Neural progenitor cell (in vitro differentiated cells): ENCODE data around the gene LPAR6. TPM values are rescaled to one million over a fixed set of nuclear protein-coding genes. Genes with fewer than 3 reads are reported as not detected.

ENCODE experiments used
- DNase-seq: peaks from one replicate; pipeline ENCODE4 v3.0.0-alpha.2; 2016; ENCODE audit warnings: low spot score
- H2AFZ ChIP-seq: fragments of 200-600 bp; sonication (generic); replicated peaks from 2 replicates; pipeline ENCODE4 v1.6.1; 2016; ENCODE audit warnings: antibody characterized with exemption
- H3F3A ChIP-seq: fragments of 200-600 bp; sonication (generic); 2 replicates; pipeline ENCODE4 v1.6.1; 2016; ENCODE audit warnings: antibody characterized with exemption, low read depth
- H3K27ac ChIP-seq: fragments of 200-600 bp; sonication (generic); 2 replicates; pipeline ENCODE4 v1.5.1; 2016; ENCODE audit warnings: mild to moderate bottlenecking
- H3K27me3 ChIP-seq: fragments of 200-600 bp; sonication (generic); 2 replicates; pipeline ENCODE4 v1.6.1; 2016; ENCODE audit warnings: mild to moderate bottlenecking, moderate library complexity
- H3K36me3 ChIP-seq: fragments of 200-600 bp; sonication (generic); 2 replicates; pipeline ENCODE4 v1.5.1; 2016
- H3K4me1 ChIP-seq: fragments of 200-600 bp; sonication (generic); 2 replicates; pipeline ENCODE4 v1.6.1; 2016; ENCODE audit warnings: mixed run types
- H3K4me2 ChIP-seq: fragments of 200-600 bp; sonication (generic); 2 replicates; pipeline ENCODE4 v1.6.1; 2016
- H3K4me3 ChIP-seq: fragments of 200-600 bp; sonication (generic); 2 replicates; pipeline ENCODE4 v1.5.1; 2016
- H3K79me2 ChIP-seq: fragments of 200-600 bp; sonication (generic); 2 replicates; pipeline ENCODE4 v1.6.1; 2016; ENCODE audit warnings: low read depth
- H3K9ac ChIP-seq: fragments of 200-600 bp; sonication (generic); 2 replicates; pipeline ENCODE4 v1.6.1; 2016
- H3K9me3 ChIP-seq: fragments of 200-600 bp; sonication (generic); 2 replicates; pipeline ENCODE4 v1.5.1; 2016; ENCODE audit warnings: low read depth
- H4K20me1 ChIP-seq: fragments of 200-600 bp; sonication (generic); 2 replicates; pipeline ENCODE4 v1.6.1; 2016; ENCODE audit warnings: low read depth
- H3K27ac Mint-ChIP-seq: 3 replicates; pipeline ENCODE4 v1.8.0; 2021; ENCODE audit warnings: mixed read lengths
- H3K27me3 Mint-ChIP-seq: 2 replicates; pipeline ENCODE4 v1.8.0; 2022; ENCODE audit warnings: low read depth, mild to moderate bottlenecking, inconsistent platforms, moderate library complexity, mixed read lengths; ENCODE audit not compliant: insufficient read depth
- H3K36me3 Mint-ChIP-seq: 3 replicates; pipeline ENCODE4 v1.8.0; 2021; ENCODE audit warnings: mixed read lengths
- H3K4me1 Mint-ChIP-seq: 3 replicates; pipeline ENCODE4 v1.8.0; 2021; ENCODE audit warnings: mixed read lengths
- H3K4me3 Mint-ChIP-seq: 3 replicates; pipeline ENCODE4 v1.8.0; 2021; ENCODE audit warnings: mild to moderate bottlenecking, moderate library complexity, mixed read lengths
- H3K9me3 Mint-ChIP-seq: 3 replicates; pipeline ENCODE4 v1.8.0; 2020; ENCODE audit warnings: mixed read lengths
- EZH2 ChIP-seq: fragments of 200-600 bp; sonication (generic); IDR thresholded peaks from 2 replicates; pipeline ENCODE4 v1.6.1; 2017; ENCODE audit warnings: antibody characterized with exemption, mild to moderate bottlenecking, moderate library complexity
- EZH2phosphoT487 ChIP-seq: fragments of 200-600 bp; sonication (generic); IDR thresholded peaks from 2 replicates; pipeline ENCODE4 v1.6.1; 2017; ENCODE audit warnings: antibody characterized with exemption
- total RNA-seq: library from RNA; depleted of rRNA; stranded (reverse); fragments of >200 nt; gene quantifications from 2 replicates; pipeline ENCODE4 v1.2.3, GENCODE V29; 2015; ENCODE audit warnings: low replicate concordance
- TF ChIP-seq, protein P1 (sequence below): fragments of 200-600 bp; sonication (generic); IDR thresholded peaks from 2 replicates; pipeline ENCODE4 v1.5.1; 2017; ENCODE audit warnings: antibody characterized with exemption, mild to moderate bottlenecking

LPAR6 gene
- total RNA-seq, 1 donor from 2014 or later = 4.6 TPM

DNA sequence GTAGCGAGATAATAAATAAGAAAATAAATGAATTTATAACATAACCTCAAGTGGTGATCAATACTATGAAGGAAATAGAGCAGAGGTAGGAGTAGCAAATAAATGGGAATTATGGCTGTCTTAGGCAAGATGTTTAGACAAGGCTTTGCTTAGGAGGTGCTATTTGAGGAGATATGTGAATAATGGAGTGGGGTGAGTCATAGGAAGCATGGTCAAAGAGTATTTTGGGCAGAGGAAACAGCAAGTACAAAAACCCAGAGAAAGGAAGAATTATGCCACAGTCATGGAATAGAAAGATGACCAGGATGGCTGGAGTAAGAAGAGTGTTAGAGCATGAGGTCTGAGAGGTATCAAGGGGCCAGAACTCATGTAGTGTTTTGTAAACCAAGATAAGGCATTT lies 33.6 kb upstream of the LPAR6 start:
- Mint-ChIP-seq H3K9me3 (peaks cover 10% of the 10 kb centered on the region), H3K4me3 (no peak overlapping the region), H3K4me1 (no peaks in the 10 kb centered on the region), H3K27me3 (no peaks in the 10 kb centered on the region), H3K27ac (no peak overlapping the region), H3K36me3 (no peaks in the 10 kb centered on the region)
- no peaks in the 10 kb centered on the region for H3F3A ChIP-seq
- no peaks in the 10 kb centered on the region for H3K36me3 ChIP-seq
- no peak overlapping the region for H3K27ac ChIP-seq
- H3K4me1 ChIP-seq = no peaks in the 10 kb centered on the region
- TF ChIP-seq EZH2 (no peak), EZH2phosphoT487 (no peak)
- TF ChIP-seq, protein P1, sequence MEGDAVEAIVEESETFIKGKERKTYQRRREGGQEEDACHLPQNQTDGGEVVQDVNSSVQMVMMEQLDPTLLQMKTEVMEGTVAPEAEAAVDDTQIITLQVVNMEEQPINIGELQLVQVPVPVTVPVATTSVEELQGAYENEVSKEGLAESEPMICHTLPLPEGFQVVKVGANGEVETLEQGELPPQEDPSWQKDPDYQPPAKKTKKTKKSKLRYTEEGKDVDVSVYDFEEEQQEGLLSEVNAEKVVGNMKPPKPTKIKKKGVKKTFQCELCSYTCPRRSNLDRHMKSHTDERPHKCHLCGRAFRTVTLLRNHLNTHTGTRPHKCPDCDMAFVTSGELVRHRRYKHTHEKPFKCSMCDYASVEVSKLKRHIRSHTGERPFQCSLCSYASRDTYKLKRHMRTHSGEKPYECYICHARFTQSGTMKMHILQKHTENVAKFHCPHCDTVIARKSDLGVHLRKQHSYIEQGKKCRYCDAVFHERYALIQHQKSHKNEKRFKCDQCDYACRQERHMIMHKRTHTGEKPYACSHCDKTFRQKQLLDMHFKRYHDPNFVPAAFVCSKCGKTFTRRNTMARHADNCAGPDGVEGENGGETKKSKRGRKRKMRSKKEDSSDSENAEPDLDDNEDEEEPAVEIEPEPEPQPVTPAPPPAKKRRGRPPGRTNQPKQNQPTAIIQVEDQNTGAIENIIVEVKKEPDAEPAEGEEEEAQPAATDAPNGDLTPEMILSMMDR = no peak
- H3K4me2 ChIP-seq = no peak overlapping the region
- H3K9me3 ChIP-seq = peaks cover 7% of the 10 kb centered on the region
- peaks cover 3% of the 10 kb centered on the region for H3K79me2 ChIP-seq
- no peak overlapping the region for H3K9ac ChIP-seq
- no peaks in the 10 kb centered on the region for H3K27me3 ChIP-seq
- no peak overlapping the region for H2AFZ ChIP-seq
- DNase-seq = no peak
- H3K4me3 ChIP-seq = no peak overlapping the region
- no peaks in the 10 kb centered on the region for H4K20me1 ChIP-seq

DNA sequence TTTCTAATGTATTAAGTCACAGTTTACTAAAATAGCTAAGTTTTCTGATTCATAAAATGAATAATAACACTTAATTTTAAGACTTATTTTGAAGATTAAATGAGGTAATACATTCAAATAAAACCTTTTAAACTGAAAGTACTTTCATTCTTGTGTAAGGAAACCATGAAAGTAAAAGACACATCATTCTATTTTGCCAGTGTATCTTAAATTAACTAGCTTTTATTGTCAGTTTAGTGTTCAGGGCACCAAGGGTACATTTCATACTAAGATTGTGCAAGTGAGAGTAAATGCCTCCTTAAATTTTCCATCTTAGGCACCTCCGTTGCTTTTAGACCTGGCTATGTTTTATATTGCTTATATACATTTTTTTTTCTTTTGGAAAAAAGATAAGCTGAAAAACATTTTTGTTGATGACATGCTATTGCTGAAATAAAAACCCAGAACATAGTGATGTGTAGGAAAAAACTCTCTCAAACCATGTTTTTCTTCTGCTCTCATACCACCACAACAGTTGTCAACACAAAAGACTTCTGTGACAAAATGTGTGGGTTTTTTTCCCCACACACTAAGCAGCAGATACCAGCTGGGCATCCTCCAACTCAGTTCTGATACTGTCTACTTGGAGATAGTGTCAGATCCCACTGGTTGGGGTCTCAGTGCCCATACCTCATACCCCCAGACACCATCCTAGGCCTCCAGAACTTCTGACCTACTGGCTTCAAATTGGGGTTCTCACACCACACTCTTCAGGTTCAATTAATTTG lies 30.7 kb upstream of the LPAR6 start:
- no peaks in the 10 kb centered on the region for H3F3A ChIP-seq
- Mint-ChIP-seq H3K4me1 (no peaks in the 10 kb centered on the region), H3K27me3 (no peaks in the 10 kb centered on the region), H3K4me3 (no peak overlapping the region), H3K27ac (no peak overlapping the region), H3K9me3 (no peaks in the 10 kb centered on the region), H3K36me3 (no peaks in the 10 kb centered on the region)
- no peak overlapping the region for H3K4me2 ChIP-seq
- H3K27ac ChIP-seq = no peak overlapping the region
- H3K9me3 ChIP-seq = no peaks in the 10 kb centered on the region
- no peaks in the 10 kb centered on the region for H3K79me2 ChIP-seq
- no peak overlapping the region for H2AFZ ChIP-seq
- no peaks in the 10 kb centered on the region for H4K20me1 ChIP-seq
- H3K9ac ChIP-seq = no peak overlapping the region
- no peak overlapping the region for H3K4me3 ChIP-seq
- no peak for DNase-seq
- H3K4me1 ChIP-seq = no peaks in the 10 kb centered on the region
- H3K36me3 ChIP-seq = no peaks in the 10 kb centered on the region
- TF ChIP-seq EZH2 = no peak
- TF ChIP-seq EZH2phosphoT487 = no peak
- TF ChIP-seq, protein P1 = no peak
- no peaks in the 10 kb centered on the region for H3K27me3 ChIP-seq

- H3K36me3 ChIP-seq = no peaks in the 10 kb centered on the region
- no peaks in the 10 kb centered on the region for H3K9me3 Mint-ChIP-seq
- no peaks in the 10 kb centered on the region for H3F3A ChIP-seq
- H3K27ac ChIP-seq = no peak overlapping the region
- no peaks in the 10 kb centered on the region for H3K79me2 ChIP-seq
- H3K9me3 ChIP-seq = no peaks in the 10 kb centered on the region
- H3K4me3 Mint-ChIP-seq = no peak overlapping the region
- H3K4me1 Mint-ChIP-seq = no peaks in the 10 kb centered on the region
- H3K27me3 ChIP-seq = no peaks in the 10 kb centered on the region
- H3K9ac ChIP-seq = no peak overlapping the region
- H2AFZ ChIP-seq = no peak overlapping the region
- H4K20me1 ChIP-seq = no peaks in the 10 kb centered on the region
- no peaks in the 10 kb centered on the region for H3K4me1 ChIP-seq
- TF ChIP-seq, protein P1 = no peak
- TF ChIP-seq EZH2 (no peak), EZH2phosphoT487 (no peak)
- peaks cover 4% of the 10 kb centered on the region for H3K27me3 Mint-ChIP-seq
- H3K4me3 ChIP-seq = no peak overlapping the region
- H3K4me2 ChIP-seq = no peak overlapping the region
- no peak for DNase-seq
- no peak overlapping the region for H3K27ac Mint-ChIP-seq
- H3K36me3 Mint-ChIP-seq = peaks cover 2% of the 10 kb centered on the region
Observed at GRCh38 chr13:48437371-48437770, 24.5 kb upstream of the LPAR6 start.
